Gastrocnemius medialis (tissue), 4 donors: ENCODE data around the gene ASIC3.

Experiments used
- CTCF ChIP-seq, 5 experiments: fragments of 450-650 bp in 3 of 5; fragments of 200-600 bp in 2 of 5; sonication (generic) in 2 of 5; IDR thresholded peaks in 4 of 5; conservative IDR thresholded peaks in 1 of 5; 1 replicate in 4 of 5; 2 replicates in 1 of 5; pipeline ENCODE4 v1.5.1; 2016 to 2019; ENCODE audit warnings: antibody characterized with exemption in 5 of 5, mild to moderate bottlenecking in 3 of 5, moderate library complexity in 3 of 5
- POLR2A ChIP-seq, 2 donors: fragments of 450-650 bp; IDR thresholded peaks; one replicate each; pipeline ENCODE4 v1.6.1; 2017; ENCODE audit warnings: antibody characterized with exemption in 2 of 2, mild to moderate bottlenecking in 2 of 2, moderate library complexity in 2 of 2

- no peak for TF ChIP-seq CTCF (IDR thresholded peaks at IDR 0.05 in 4 of 5, conservative IDR thresholded peaks at IDR 0.05 in 1 of 5)
- no peak for TF ChIP-seq POLR2A (IDR thresholded peaks at IDR 0.05)
These were observed 1.4 kb upstream of the ASIC3 start for GRCh38 chr7:151046603-151047573.
